CD14-positive monocyte (primary cell): ENCODE measurements around the gene EHF. TPM values are rescaled to one million over a fixed set of nuclear protein-coding genes. Genes with fewer than 3 reads are reported as not detected.

Experiments used
- DNase-seq, 3 donors: peaks; one replicate each; pipeline ENCODE4 v3.0.0-alpha.2; 2011 to 2022
- H2AFZ ChIP-seq: 2 replicates; pipeline ENCODE4 v1.6.0; 2012; ENCODE audit warnings: mild to moderate bottlenecking, low read depth, low read length, inconsistent platforms; ENCODE audit not compliant: insufficient read depth, poor library complexity, severe bottlenecking
- H3K27ac ChIP-seq, 2 donors: 1 replicate in 1 of 2; 2 replicates in 1 of 2; pipeline ENCODE4 v1.5.1; 2012 to 2013; ENCODE audit warnings: low read length in 2 of 2, control low read depth in 1 of 2, inconsistent platforms in 1 of 2, low read depth in 1 of 2, mild to moderate bottlenecking in 1 of 2
- H3K27me3 ChIP-seq, 2 donors: one replicate each; pipeline versions ENCODE4 v1.6.0 to v1.6.1; 2011 to 2013; ENCODE audit warnings: low read length in 2 of 2; ENCODE audit not compliant: control insufficient read depth in 2 of 2, insufficient read depth in 2 of 2
- H3K36me3 ChIP-seq, 2 donors: replicated peaks in 1 of 2; 1 replicate in 1 of 2; 2 replicates in 1 of 2; pipeline versions ENCODE4 v1.5.1 to v1.6.1; 2012 to 2013; ENCODE audit warnings: low read length in 2 of 2, control low read depth in 1 of 2, inconsistent platforms in 1 of 2, mild to moderate bottlenecking in 1 of 2; ENCODE audit not compliant: insufficient read depth in 2 of 2, control insufficient read depth in 1 of 2
- H3K4me1 ChIP-seq, 2 donors: 1 replicate in 1 of 2; 2 replicates in 1 of 2; pipeline versions ENCODE4 v1.5.1 to v1.6.1; 2012 to 2013; ENCODE audit warnings: low read length in 2 of 2, control low read depth in 1 of 2, inconsistent platforms in 1 of 2, mild to moderate bottlenecking in 1 of 2, moderate library complexity in 1 of 2; ENCODE audit not compliant: insufficient read depth in 2 of 2, control insufficient read depth in 1 of 2
- H3K4me2 ChIP-seq: replicated peaks from 2 replicates; pipeline ENCODE3; 2012; ENCODE audit warnings: low read length, moderate library complexity, mild to moderate bottlenecking; ENCODE audit not compliant: poor library complexity, severe bottlenecking; ENCODE audit errors: extremely low read depth
- H3K4me3 ChIP-seq, 3 experiments: fragments of 200-600 bp in 1 of 3; sonication (generic) in 1 of 3; replicated peaks in 1 of 3; 1 replicate in 2 of 3; 2 replicates in 1 of 3; pipeline ENCODE4 v1.5.1; 2011 to 2013; ENCODE audit warnings: low read length in 3 of 3, mild to moderate bottlenecking in 3 of 3, control low read depth in 2 of 3, low read depth in 2 of 3, inconsistent platforms in 1 of 3, moderate library complexity in 1 of 3
- H3K79me2 ChIP-seq: 2 replicates; pipeline ENCODE4 v1.6.0; 2012; ENCODE audit warnings: mild to moderate bottlenecking, control low read depth, inconsistent platforms, low read length, moderate library complexity; ENCODE audit not compliant: insufficient read depth
- H3K9ac ChIP-seq: 2 replicates; pipeline ENCODE4 v1.6.0; 2017; ENCODE audit warnings: low read length, mild to moderate bottlenecking; ENCODE audit not compliant: insufficient read depth, poor library complexity, severe bottlenecking
- H3K9me3 ChIP-seq, 2 donors: replicated peaks in 1 of 2; 1 replicate in 1 of 2; 2 replicates in 1 of 2; pipeline versions ENCODE4 v1.5.1 to v1.6.1; 2012 to 2013; ENCODE audit warnings: low read length in 2 of 2, control low read depth in 1 of 2; ENCODE audit not compliant: control insufficient read depth in 1 of 2, insufficient read depth in 1 of 2
- H4K20me1 ChIP-seq: 2 replicates; pipeline ENCODE4 v1.6.0; 2012; ENCODE audit warnings: mild to moderate bottlenecking, low read length, control low read depth, moderate library complexity; ENCODE audit not compliant: insufficient read depth
- H3K27ac Mint-ChIP-seq, 7 donors: one replicate each; pipeline ENCODE4 v1.8.0; 2020; ENCODE audit warnings: mild to moderate bottlenecking in 7 of 7, mixed read lengths in 7 of 7, moderate library complexity in 6 of 7, inconsistent platforms in 2 of 7
- H3K27me3 Mint-ChIP-seq, 3 donors: one replicate each; pipeline ENCODE4 v1.8.0; 2021 to 2022; ENCODE audit warnings: low read depth in 3 of 3, mild to moderate bottlenecking in 3 of 3, mixed read lengths in 3 of 3, moderate library complexity in 3 of 3, inconsistent platforms in 1 of 3
- H3K36me3 Mint-ChIP-seq, 2 donors: one replicate each; pipeline ENCODE4 v1.8.0; 2020; ENCODE audit warnings: mixed read lengths in 2 of 2, inconsistent platforms in 1 of 2, mild to moderate bottlenecking in 1 of 2
- H3K4me1 Mint-ChIP-seq: one replicate; pipeline ENCODE4 v1.8.0; 2020; ENCODE audit warnings: mild to moderate bottlenecking, mixed read lengths
- H3K4me3 Mint-ChIP-seq, 2 donors: one replicate each; pipeline ENCODE4 v1.8.0; 2020; ENCODE audit warnings: mild to moderate bottlenecking in 2 of 2, mixed read lengths in 2 of 2, moderate library complexity in 1 of 2
- H3K9me3 Mint-ChIP-seq, 7 donors: one replicate each; pipeline ENCODE4 v1.8.0; 2020 to 2022; ENCODE audit warnings: mixed read lengths in 7 of 7, mild to moderate bottlenecking in 6 of 7, moderate library complexity in 6 of 7, inconsistent platforms in 2 of 7
- CTCF ChIP-seq: fragments of 200-600 bp; IDR thresholded peaks from one replicate; pipeline ENCODE4 v1.8.0; 2022; ENCODE audit warnings: antibody characterized with exemption, mild to moderate bottlenecking
- WGBS: methylation state at CpG from one replicate; pipeline ENCODE4 v1.1.5; 2013; ENCODE audit warnings: missing lambda C conversion rate; ENCODE audit not compliant: insufficient coverage; 5-methylcytosine and 5-hydroxymethylcytosine counted together
- intact Hi-C, 2 donors: fragments of 100-400 bp; cut with micrococcal nuclease; formaldehyde crosslinking; loops; one replicate each; pipeline versions ENCODE4 v1.15.0 to v1.15.1; 2023
- polyA plus RNA-seq, 3 donors: library from polyadenylated mRNA; depleted of rRNA in 1 of 3; unstranded in 2 of 3; stranded (reverse) in 1 of 3; fragments of 300-500 nt in 2 of 3; fragments of >200 nt in 1 of 3; fragmentation: Illumina TruSeq in 2 of 3; gene quantifications; 1 replicate in 2 of 3; 2 replicates in 1 of 3; pipeline ENCODE4 v1.2.3, GENCODE V29; 2012 to 2021

EHF gene
- polyA plus RNA-seq, 3 donors = 0.17 to 0.21 TPM; not detected in 1

- Histone ChIP-seq H3K36me3 (no peaks in the 10 kb centered on the region), H3K4me1 (peaks cover 9 to 13% of the 10 kb centered on the region in 2 donors), H3K27ac (peak overlapping the region in 1 of 2 donors; percentile 17), H3K27me3 (no peaks in the 10 kb centered on the region), H4K20me1 (no peaks in the 10 kb centered on the region), H3K79me2 (no peaks in the 10 kb centered on the region), H3K4me2 (no peak overlapping the region), H3K9ac (no peak overlapping the region), H2AFZ (no peak overlapping the region), H3K9me3 (no peaks in the 10 kb centered on the region), H3K4me3 (no peak overlapping the region)
- Mint-ChIP-seq H3K27me3 (peaks cover 1 to 4% (median 2%) of the 10 kb centered on the region in 3 donors), H3K9me3 (peaks cover 0 to 2% (median 0%) of the 10 kb centered on the region in 7 donors), H3K4me3 (peak overlapping the region in 1 of 2 donors; percentile 67), H3K36me3 (no peaks in the 10 kb centered on the region), H3K27ac (peak overlapping the region in 3 of 7 donors; percentile 39 to 77 (median 55)), H3K4me1 (peaks cover 18% of the 10 kb centered on the region)
- intact Hi-C loops = no loop called here
- DNase-seq = peak in 2 of 3 donors; percentile 6 to 28
- TF ChIP-seq CTCF = no peak
- WGBS = 75% methylated on average over 2 of the region's 6 CpGs
These were observed 15.2 kb upstream of the EHF start for GRCh38 chr11:34605481-34606325.

- Mint-ChIP-seq H3K27me3 (peaks cover 1 to 4% (median 2%) of the 10 kb centered on the region in 3 donors), H3K9me3 (peaks cover 0 to 2% (median 0%) of the 10 kb centered on the region in 7 donors), H3K36me3 (no peaks in the 10 kb centered on the region), H3K4me1 (peaks cover 18% of the 10 kb centered on the region), H3K27ac (peak overlapping the region in 1 of 7 donors; percentile 39), H3K4me3 (no peak overlapping the region)
- whole genome bisulfite sequencing = 100% methylated on average over 1 of the region's 4 CpGs
- Histone ChIP-seq H3K9me3 (no peaks in the 10 kb centered on the region), H3K4me2 (no peak overlapping the region), H3K4me1 (peaks cover 9 to 13% of the 10 kb centered on the region in 2 donors), H3K27ac (no peak overlapping the region), H3K27me3 (no peaks in the 10 kb centered on the region), H3K9ac (no peak overlapping the region), H3K79me2 (no peaks in the 10 kb centered on the region), H2AFZ (no peak overlapping the region), H4K20me1 (no peaks in the 10 kb centered on the region), H3K36me3 (no peaks in the 10 kb centered on the region), H3K4me3 (no peak overlapping the region)
- TF ChIP-seq CTCF = no peak
- DNase-seq = no peak
- intact Hi-C loops = no loop called here
These were observed 14.4 kb upstream of the EHF start for GRCh38 chr11:34606326-34607120.
